Pancreas (tissue), 10 donors: ENCODE data around the gene GRPEL2. TPM values are rescaled to one million over a fixed set of nuclear protein-coding genes. Genes with fewer than 3 reads are reported as not detected.
A peak's percentile ranks its signal among the peaks of the same experiment; 100 is the strongest.

ENCODE experiments used
- ATAC-seq, 4 donors: fragments of 200-7000 bp; cut with Tn5 transposase; one replicate each; pipeline versions ENCODE4 v1.8.0 to v1.9.1; 2020; ENCODE audit warnings: mild to moderate bottlenecking in 4 of 4, moderate library complexity in 4 of 4
- DNase-seq, 6 donors: peaks; one replicate each; pipeline ENCODE4 v3.0.0-alpha.2; 2020
- FAIRE-seq: peaks from 2 replicates; lab custom pipeline; 2012; peaks lifted over from hg19 to GRCh38; lab: Jason Lieb, UNC
- H3K27ac ChIP-seq, 4 donors: fragments of 200-600 bp; sonication (generic); 1 replicate in 3 of 4; 2 replicates in 1 of 4; pipeline versions ENCODE4 v1.5.0 to v1.8.0; 2020
- H3K27me3 ChIP-seq, 4 donors: fragments of 200-600 bp; one replicate each; pipeline ENCODE4 v1.8.0; 2021
- H3K36me3 ChIP-seq, 3 donors: fragments of 200-600 bp; sonication (generic) in 1 of 3; one replicate each; pipeline versions ENCODE4 v1.5.0 to v1.8.0; 2020 to 2021
- H3K4me1 ChIP-seq, 3 donors: fragments of 200-600 bp; one replicate each; pipeline ENCODE4 v1.8.0; 2021
- H3K4me3 ChIP-seq, 4 donors: fragments of 200-600 bp; sonication (generic) in 2 of 4; one replicate each; pipeline versions ENCODE4 v1.5.0 to v1.8.0; 2020 to 2021
- H3K9me3 ChIP-seq, 4 donors: fragments of 200-600 bp; one replicate each; pipeline ENCODE4 v1.8.0; 2021
- CTCF ChIP-seq, 4 donors: fragments of 200-600 bp; sonication (generic) in 3 of 4; IDR thresholded peaks; one replicate each; pipeline versions ENCODE4 v1.5.0 to v1.8.0; 2021; ENCODE audit warnings: antibody characterized with exemption in 4 of 4
- WGBS, 2 donors: extraction: QIAGEN DNeasy Blood & Tissue Kit; methylation state at CpG; one replicate each; pipeline ENCODE4 v1.1.7; 2013; 5-methylcytosine and 5-hydroxymethylcytosine counted together
- intact Hi-C, 3 donors: fragments of 100-400 bp; cut with DNase I; formaldehyde crosslinking; loops; one replicate each; pipeline versions ENCODE4 v1.11.1 to v1.14.2; 2022
- polyA plus RNA-seq, 2 donors: library from polyadenylated mRNA; stranded (reverse); fragments of 200-250 nt; gene quantifications; one replicate each; pipeline ENCODE4 v1.2.3, GENCODE V29; 2013
- total RNA-seq, 6 donors: library from RNA; stranded (reverse); fragmentation: NEBNext Ultra II Directional in 4 of 6; extraction: Animal tissue kit (Norgen Biotek cat#: 25700) in 4 of 6; gene quantifications; one replicate each; pipeline versions ENCODE4 v1.2.1 to v1.2.4, GENCODE V29; 2021 to 2023
- donor health status: healthy with polysubstance abuse.
- donor health status: DM: no; HTN: no; CAD: no; lungs with moderate emphysema.
- donor health status: DM: no; HTN: no; CAD: no.
- donor health status: control.
- donor health status: control.
- donor health status: Bipolar disorder and iron deficiency.
- donor health status: DM: yes; HTN: yes; CAD: no.
- donor health status: DM: no; HTN: no; CAD: no.
- donor health status: DM: no; HTN: no; CAD: no.
- donor health status: DM: yes; HTN: yes; CAD: no.

GRPEL2 gene
- total and polyA plus RNA-seq, 8 donors: 2.1 to 9.0 (median 4.4) TPM

GRCh38 chr5:149379177-149379761, 34.0 kb downstream of the GRPEL2 start, which contains the start of gene IL17B:
Gene IL17B, minus strand, starts transcription at chr5:149379292. Its CDS starts 67 bp downstream, at chr5:149379225.
- H3K4me1 ChIP-seq: no peaks in the 10 kb centered on the region
- no peak for FAIRE-seq
- TF ChIP-seq CTCF (IDR thresholded peaks at IDR 0.05): no peak
- H3K4me3 ChIP-seq: no peak within 1 kb of the TSS
- no peak for DNase-seq
- H3K36me3 ChIP-seq: no peaks in the 10 kb centered on the region
- H3K27me3 ChIP-seq: no peaks in the 10 kb centered on the region
- 68 to 74% methylated on average over 22 of the region's 22 CpGs for WGBS, 2 donors
- H3K27ac ChIP-seq: no peak within 1 kb of the TSS
- H3K9me3 ChIP-seq: no peaks in the 10 kb centered on the region
- intact Hi-C loops: no loop called here
- no peak for ATAC-seq

GRCh38 chr5:149379818-149380374, 34.6 kb downstream of the GRPEL2 start:
- ATAC-seq (no peak), DNase-seq (no peak), FAIRE-seq (no peak)
- Histone ChIP-seq H3K9me3 (no peaks in the 10 kb centered on the region), H3K27ac (no peak overlapping the region), H3K27me3 (no peaks in the 10 kb centered on the region), H3K4me3 (no peak overlapping the region), H3K36me3 (no peaks in the 10 kb centered on the region), H3K4me1 (no peaks in the 10 kb centered on the region)
- 89 to 91% methylated on average over 5 of the region's 5 CpGs for WGBS, 2 donors
- intact Hi-C loops: loop anchor here in 2 of 3 donors (5.0 kb wide), 2 partner anchors 47 to 182 kb away; no protein-coding TSS in a partner anchor
- no peak for TF ChIP-seq CTCF (IDR thresholded peaks at IDR 0.05)

- WGBS, 2 donors: 69 to 77% methylated on average over 16 of the region's 16 CpGs
- Histone ChIP-seq H3K36me3 (no peaks in the 10 kb centered on the region), H3K4me1 (no peaks in the 10 kb centered on the region), H3K27ac (no peak overlapping the region), H3K27me3 (no peaks in the 10 kb centered on the region), H3K4me3 (no peak overlapping the region), H3K9me3 (no peaks in the 10 kb centered on the region)
- intact Hi-C loops: loop anchor here in 2 of 3 donors (5.0 kb wide), 2 partner anchors 47 to 182 kb away; no protein-coding TSS in a partner anchor
- DNase-seq (no peak), FAIRE-seq (no peak), ATAC-seq (no peak)
- TF ChIP-seq CTCF (IDR thresholded peaks at IDR 0.05): no peak
Measured at GRCh38 chr5:149380466-149381121, 35.3 kb downstream of the GRPEL2 start.

- FAIRE-seq (no peak), ATAC-seq (peak in 2 of 4 donors; percentile 15 to 18), DNase-seq (no peak)
- H3K4me3 ChIP-seq: no peak overlapping the region
- H3K27ac ChIP-seq: no peak overlapping the region
- H3K9me3 ChIP-seq: no peaks in the 10 kb centered on the region
- TF ChIP-seq CTCF (IDR thresholded peaks at IDR 0.05): no peak
- intact Hi-C loops: loop anchor here in 2 of 3 donors (5.0 kb wide), 2 partner anchors 46 to 181 kb away; no protein-coding TSS in a partner anchor
- no peaks in the 10 kb centered on the region for H3K27me3 ChIP-seq
- no peaks in the 10 kb centered on the region for H3K36me3 ChIP-seq
- 54 to 56% methylated on average over 8 of the region's 8 CpGs for WGBS, 2 donors
- no peaks in the 10 kb centered on the region for H3K4me1 ChIP-seq
Measured at GRCh38 chr5:149381261-149381985, 36.1 kb downstream of the GRPEL2 start.
